Superior temporal gyrus (tissue), 1 donor: Measurements from ENCODE around the gene SLFN13.
"Not testable (repeated sequence)": the region's sequence is repeated elsewhere in the genome, so short reads cannot be mapped to it uniquely, and the experiment has no call there.

Experiments
- DNase-seq: peaks from one replicate; pipeline ENCODE4 v3.0.0-alpha.2; 2016; ENCODE audit errors: extremely low spot score

The SLFN13 gene

GRCh38 chr17:35448214-35448898, at the start of gene SLFN13:
SLFN13 (minus strand) TSS chr17:35448766; CDS start chr17:35445680, 3,086 bp downstream.
- DNase-seq = no peak

GRCh38 chr17:35496451-35497290, 48.1 kb upstream of the SLFN13 start:
- no peak for DNase-seq

- no peak for DNase-seq
Observed at GRCh38 chr17:35493040-35493439, 44.5 kb upstream of the SLFN13 start.

GRCh38 chr17:35491417-35491816, 42.9 kb upstream of the SLFN13 start:
- DNase-seq = no peak

GRCh38 chr17:35489944-35490343, 41.4 kb upstream of the SLFN13 start:
- DNase-seq = no peak

- no peak for DNase-seq
Observed at GRCh38 chr17:35488991-35489390, 40.4 kb upstream of the SLFN13 start.

- DNase-seq = no peak
Observed at GRCh38 chr17:35486920-35487732, 38.6 kb upstream of the SLFN13 start.

GRCh38 chr17:35479271-35479670, 30.7 kb upstream of the SLFN13 start:
- no peak for DNase-seq

GRCh38 chr17:35477248-35477647, 28.7 kb upstream of the SLFN13 start:
- DNase-seq = no peak

GRCh38 chr17:35476283-35476820, 27.8 kb upstream of the SLFN13 start:
- DNase-seq = no peak

- DNase-seq = no peak
Observed at GRCh38 chr17:35468475-35468874, 19.9 kb upstream of the SLFN13 start.

- no peak for DNase-seq
Observed at GRCh38 chr17:35467824-35468223, 19.3 kb upstream of the SLFN13 start.

GRCh38 chr17:35460354-35460851, 11.8 kb upstream of the SLFN13 start:
- no peak for DNase-seq

GRCh38 chr17:35454035-35454434, 5.5 kb upstream of the SLFN13 start:
- not testable (repeated sequence) for DNase-seq

- no peak for DNase-seq
Observed at GRCh38 chr17:35453171-35453570, 4.6 kb upstream of the SLFN13 start.

GRCh38 chr17:35449371-35449931, 885 bp upstream of the SLFN13 start:
- no peak for DNase-seq

- DNase-seq = no peak
Observed at GRCh38 chr17:35448899-35449227, 297 bp upstream of the SLFN13 start.

- DNase-seq = no peak
Observed at GRCh38 chr17:35447499-35447898, 1.1 kb downstream of the SLFN13 start.

GRCh38 chr17:35438433-35438832, 10.1 kb downstream of the SLFN13 start:
- DNase-seq = no peak

- DNase-seq = no peak
Observed at GRCh38 chr17:35433075-35433894, 15.3 kb downstream of the SLFN13 start.
